ENCODE results near the gene GGACT.
A peak's percentile ranks its signal among the peaks of the same experiment; 100 is the strongest.
"Not testable (repeated sequence)": the region's sequence is repeated elsewhere in the genome, so short reads cannot be mapped to it uniquely, and the experiment has no call there.

The GGACT gene

DNA sequence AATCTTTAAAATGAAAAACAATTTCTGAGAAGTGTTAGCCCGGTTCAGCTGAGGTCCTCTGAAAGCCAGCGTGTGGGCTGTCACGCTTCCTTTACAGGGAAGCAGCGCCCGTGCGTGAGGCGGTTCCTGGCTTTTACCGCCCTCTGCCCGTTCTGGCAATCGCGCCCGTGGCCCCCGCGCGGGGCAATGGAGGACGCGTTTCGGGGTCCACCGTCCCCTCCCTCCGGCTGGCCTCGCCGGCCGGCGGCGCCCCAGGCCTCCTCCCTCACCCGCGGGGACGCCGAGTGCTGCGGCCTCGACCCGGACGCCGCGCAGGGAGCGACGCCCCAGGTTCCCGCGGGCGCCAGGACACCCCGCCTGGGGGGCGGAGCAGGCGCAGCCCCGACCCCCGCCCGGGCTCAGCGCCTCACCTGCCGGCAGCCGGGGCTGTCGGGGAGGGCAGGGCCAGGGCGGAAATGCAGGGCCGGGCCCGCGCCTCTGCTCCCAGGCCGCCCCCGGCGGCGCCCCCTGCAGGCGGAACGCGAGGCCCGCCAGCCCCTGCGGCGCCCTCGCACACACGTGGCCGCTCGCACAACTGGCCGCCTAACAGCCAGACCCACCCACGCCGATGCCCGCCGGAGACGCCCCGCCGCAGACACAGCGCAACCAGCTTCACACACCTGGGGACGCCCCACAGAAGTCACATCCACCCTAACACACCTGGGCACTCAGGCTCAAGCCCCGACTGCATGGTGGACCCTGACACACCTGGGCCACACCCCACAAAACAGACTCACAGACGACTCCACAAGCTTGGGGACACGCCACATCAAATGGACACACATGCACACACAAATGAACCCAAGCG, at the start of gene GGACT:
Gene GGACT (minus strand): TSS at position 459 of the 847 bp plus-strand sequence. CDS start 56,198 bp downstream, outside the sequence.
- DNase-seq (ENCODE audit: low read depth) = peak; percentile 78

DNA sequence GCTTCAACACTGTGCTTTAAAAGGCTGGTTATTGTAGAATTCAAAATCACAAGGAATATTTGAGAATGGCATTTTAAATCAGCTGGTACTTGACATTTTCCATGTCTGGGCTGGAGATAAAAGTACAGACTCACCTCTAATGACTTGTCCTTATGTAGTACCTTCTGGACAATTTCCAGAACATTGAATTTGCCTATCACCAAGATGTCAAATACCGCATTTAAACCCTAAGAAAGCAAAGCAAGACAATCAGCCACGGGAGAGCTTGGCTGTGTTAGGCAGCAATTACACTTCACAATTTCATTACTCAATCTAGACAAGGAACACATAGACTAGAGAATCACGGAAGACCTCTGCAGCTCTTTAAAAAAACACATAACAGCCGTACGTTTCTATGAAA, 49.2 kb upstream of the GGACT start:
- no peak for DNase-seq (ENCODE audit: low read depth)

DNA sequence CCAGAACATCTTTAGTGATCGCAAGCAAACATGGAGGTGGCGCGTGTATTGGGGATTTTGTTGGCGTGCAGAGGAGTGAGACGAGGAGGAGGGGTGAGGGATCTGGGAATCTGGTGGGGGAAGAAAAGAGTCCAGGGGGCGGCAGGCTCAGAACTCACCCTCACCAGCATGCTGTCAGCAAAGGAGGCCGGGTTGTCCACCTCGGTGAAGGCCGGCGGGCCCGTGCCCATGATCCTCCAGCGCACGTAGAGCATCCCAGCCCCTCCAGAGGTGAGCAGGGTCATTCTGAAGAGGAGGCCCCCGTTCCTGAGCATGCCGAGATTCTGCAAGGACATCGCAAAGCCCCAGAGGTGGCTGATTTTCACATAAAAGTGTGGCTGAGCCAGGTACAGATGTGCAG, 48.8 kb upstream of the GGACT start:
- DNase-seq (ENCODE audit: low read depth) = no peak

- DNase-seq (ENCODE audit: low read depth) = no peak
Measured at GRCh38 chr13:100636441-100636840, 47.9 kb upstream of the GGACT start.

GRCh38 chr13:100636004-100636403, 47.4 kb upstream of the GGACT start:
- DNase-seq (ENCODE audit: low read depth) = no peak

DNA sequence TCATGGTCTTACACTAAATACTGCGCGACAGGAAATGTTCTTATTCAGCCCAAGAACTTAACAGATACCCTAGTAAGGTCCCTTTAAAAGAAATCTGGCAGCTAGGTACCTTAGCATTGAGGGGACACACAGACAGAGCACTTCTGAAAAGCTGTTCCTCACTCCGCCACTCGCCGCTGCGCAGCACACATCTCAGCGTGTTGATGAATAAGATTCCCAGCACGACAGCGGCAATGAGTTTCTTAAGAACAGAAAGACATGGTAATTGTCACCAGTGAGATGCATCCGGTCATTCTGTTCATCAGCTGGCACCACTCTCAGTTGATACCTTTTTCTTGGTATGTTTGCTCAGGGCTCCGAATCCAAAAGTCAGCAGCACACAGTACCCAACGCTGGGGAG, 46.1 kb upstream of the GGACT start:
- no peak for DNase-seq (ENCODE audit: low read depth)

GRCh38 chr13:100633461-100633860, 44.9 kb upstream of the GGACT start:
- DNase-seq (ENCODE audit: low read depth) = no peak

DNA sequence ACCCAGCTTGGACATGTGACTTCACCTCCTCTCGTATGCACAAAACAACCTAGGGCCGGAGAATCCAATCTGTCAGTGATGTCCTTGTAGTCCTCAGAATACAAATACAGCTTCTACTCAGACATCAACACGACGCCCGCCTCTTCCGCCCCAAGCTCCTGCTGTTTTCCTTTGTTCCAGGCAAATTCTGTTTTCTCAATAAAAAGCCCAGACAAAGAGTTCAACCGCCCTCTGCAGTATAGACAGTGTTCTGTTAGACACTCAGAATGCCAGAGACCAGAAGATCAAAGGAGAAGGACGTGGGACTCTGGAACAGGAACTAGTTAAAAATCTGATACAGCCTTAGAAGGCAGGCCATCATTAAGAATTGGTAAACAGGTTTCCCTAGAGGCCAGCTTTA, 42.0 kb upstream of the GGACT start:
- no peak for DNase-seq (ENCODE audit: low read depth)

GRCh38 chr13:100627120-100627519, 38.5 kb upstream of the GGACT start:
- no peak for DNase-seq (ENCODE audit: low read depth)

DNA sequence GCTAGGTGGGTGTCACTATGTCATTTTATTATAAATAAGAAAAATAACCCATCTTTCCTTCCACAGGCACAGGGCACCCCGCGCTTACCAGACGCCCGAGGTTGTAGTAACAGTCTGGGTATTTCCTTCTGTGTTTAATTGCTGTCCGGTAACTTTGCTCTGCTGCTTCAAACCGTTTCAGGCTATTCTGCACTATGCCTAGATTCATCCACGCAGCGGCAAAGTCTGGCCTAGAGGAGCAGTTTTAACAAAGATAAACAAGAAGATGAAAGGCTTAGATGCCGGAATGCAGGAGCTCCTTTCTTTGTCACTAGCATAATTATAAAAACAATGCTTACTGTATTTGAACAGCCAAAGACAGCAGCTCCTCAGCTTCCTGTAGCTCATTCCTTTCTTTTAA, 36.9 kb upstream of the GGACT start:
- DNase-seq (ENCODE audit: low read depth) = no peak

DNA sequence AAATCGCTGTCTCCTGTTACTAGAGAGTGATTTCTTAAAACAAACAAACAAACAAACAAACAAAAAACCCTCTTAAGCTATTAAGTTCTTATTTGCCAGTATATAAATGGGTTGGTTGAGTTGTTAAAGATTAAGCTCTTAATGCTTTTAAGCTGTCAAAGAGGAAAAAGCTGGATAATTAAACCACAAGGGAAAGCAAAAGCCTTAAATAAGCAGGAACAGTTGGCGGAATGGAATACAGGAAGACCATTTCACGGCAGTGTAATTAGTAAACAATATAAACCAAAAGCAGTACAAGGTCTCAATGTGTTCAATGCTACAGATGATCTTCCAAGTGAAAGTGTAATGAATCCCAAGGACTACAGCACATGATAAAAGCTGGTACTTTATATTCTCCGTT, 32.2 kb upstream of the GGACT start:
- DNase-seq (ENCODE audit: low read depth) = no peak

- DNase-seq (ENCODE audit: low read depth) = no peak
Measured at GRCh38 chr13:100619940-100620339, 31.4 kb upstream of the GGACT start.

DNA sequence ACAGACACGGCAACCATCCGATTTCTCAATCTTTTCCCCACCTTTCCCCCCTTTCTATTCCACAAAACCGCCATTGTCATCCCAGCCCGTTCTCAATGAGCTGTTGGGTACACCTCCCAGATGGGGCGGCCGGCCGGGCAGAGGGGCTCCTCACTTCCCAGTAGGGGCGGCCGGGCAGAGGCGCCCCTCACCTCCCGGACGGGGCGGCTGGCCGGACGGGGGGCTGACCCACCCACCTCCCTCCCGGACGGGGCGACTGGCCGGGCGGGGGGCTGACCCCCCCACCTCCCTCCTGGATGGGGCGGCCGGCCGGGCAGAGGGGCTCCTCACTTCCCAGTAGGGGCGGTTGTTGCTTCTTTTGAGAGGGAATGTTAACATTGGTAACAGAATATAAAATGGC, 30.3 kb upstream of the GGACT start:
- not testable (repeated sequence) for DNase-seq (ENCODE audit: low read depth)

DNA sequence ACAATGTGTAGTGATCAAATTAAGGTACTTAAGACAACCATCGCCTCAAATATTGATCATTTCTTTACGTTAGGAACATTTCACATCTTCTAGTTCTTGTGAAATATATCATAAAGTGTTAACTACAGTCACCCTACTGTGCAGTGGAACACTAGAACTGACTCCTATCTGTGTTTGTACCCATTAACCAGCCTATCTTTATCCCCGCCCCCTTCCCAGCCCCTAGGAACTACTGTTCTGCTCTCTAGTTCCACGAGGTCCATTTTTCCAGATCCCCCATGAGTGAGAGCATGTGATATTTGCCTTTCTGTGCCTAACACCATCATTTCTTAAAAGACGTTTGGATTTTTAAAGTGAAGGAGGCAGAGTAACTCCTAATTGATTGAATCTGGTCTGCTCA, 24.4 kb upstream of the GGACT start:
- no peak for DNase-seq (ENCODE audit: low read depth)

DNA sequence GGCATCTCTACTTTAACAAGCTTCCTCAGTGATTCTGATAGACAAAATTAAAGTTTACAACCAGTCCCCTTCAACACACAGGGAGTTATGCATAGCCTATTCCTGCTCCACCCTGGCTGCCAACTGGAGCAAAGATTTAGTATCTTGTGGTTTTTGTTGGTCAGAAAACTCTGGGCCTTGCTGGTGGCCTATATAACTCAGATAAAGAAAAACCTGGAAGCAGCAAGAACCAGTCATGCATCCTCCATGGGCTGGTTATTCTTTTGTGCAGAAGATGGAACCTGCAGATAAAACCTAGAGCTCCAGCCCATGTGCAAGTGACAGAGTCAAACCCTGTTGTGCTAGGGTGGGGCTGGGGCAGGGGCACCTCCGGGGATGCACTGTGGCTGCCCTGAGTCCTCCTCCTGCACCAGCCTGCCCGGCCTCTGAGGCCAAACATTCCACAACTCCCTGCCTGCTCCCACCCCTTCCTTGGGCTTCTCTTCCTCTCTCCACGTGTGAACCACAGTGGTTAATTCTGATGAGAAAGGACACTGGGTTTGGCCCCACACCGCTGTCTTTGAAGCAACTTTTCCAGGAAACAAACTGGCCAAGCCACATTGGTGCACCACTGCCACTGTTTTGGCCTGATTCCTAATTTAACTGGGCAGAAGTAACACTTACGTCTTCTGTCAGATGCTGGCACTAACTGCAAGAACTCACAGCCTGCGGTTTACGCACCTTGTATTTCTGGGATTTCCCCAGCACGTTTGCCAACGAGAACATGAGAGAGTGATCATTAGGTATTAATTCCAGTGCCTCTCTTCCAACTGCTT, 23.3 kb upstream of the GGACT start:
- no peak for DNase-seq (ENCODE audit: low read depth)

DNA sequence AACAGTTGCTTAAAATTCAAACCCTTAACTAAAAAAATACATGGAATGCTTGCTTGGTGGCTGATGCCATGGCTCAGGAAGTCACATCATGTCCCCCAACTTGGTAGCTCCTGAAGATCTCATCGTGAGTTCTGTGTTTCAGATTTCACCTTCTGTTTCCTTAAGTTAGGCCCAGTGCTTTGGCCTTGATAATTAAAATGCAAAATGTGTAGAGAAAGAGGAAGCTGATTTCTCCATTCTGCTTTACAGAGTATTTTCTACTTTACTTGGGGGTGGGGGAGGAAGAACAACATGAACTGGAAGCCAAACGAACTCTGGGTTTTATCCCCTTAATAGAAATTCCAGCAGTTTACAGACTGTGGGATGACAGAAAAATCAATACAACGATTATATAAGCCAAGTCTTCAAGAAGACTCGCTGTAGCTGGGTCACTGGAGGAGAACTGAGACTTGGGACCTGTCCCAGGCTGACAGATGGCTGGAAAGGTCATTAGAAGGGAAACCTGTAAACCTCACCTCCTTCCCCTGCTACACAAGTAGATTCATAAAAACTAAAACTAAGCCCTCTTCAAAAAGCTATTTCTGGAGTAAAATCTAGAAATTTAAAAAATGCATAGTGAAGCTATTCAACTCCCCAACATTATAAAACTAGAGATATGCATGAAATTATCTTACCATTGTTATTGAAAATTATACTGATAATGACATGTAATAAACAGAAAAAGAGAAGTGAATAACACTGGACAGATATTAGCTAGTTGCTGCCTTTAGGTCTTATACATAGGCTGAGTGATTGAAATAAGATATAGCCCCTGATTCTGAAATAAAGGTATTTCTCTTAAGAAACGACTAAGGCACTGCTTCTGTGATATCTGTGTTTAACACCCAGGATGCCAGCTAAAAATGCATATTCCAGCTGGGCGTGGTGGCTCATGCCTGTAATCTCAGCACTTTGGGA, 22.1 kb upstream of the GGACT start:
- no peak for DNase-seq (ENCODE audit: low read depth)

- DNase-seq (ENCODE audit: low read depth) = no peak
Measured at GRCh38 chr13:100608906-100609305, 20.3 kb upstream of the GGACT start.

GRCh38 chr13:100608489-100608888, 19.9 kb upstream of the GGACT start:
- DNase-seq (ENCODE audit: low read depth) = no peak

- no peak for DNase-seq (ENCODE audit: low read depth)
Measured at GRCh38 chr13:100604918-100605710, 16.5 kb upstream of the GGACT start.

- DNase-seq (ENCODE audit: low read depth) = no peak
Measured at GRCh38 chr13:100602493-100603111, 14.0 kb upstream of the GGACT start.

GRCh38 chr13:100601716-100602115, 13.1 kb upstream of the GGACT start:
- DNase-seq (ENCODE audit: low read depth) = no peak
